Gastrocnemius medialis (tissue), 4 donors: ENCODE data around the gene KIAA1217. TPM values are rescaled to one million over a fixed set of nuclear protein-coding genes. Genes with fewer than 3 reads are reported as not detected.
A peak's percentile ranks its signal among the peaks of the same experiment; 100 is the strongest.

Experiments
- ATAC-seq, 2 donors: fragments of 150-250 bp; one replicate each; pipeline ENCODE4 v1.9.1; 2016
- DNase-seq, 2 donors: peaks; one replicate each; pipeline ENCODE4 v3.0.0-alpha.2; 2019
- H3K27ac ChIP-seq, 4 donors: fragments of 200-600 bp; sonication (generic); 1 replicate in 1 of 4; 2 replicates in 3 of 4; pipeline ENCODE4 v1.5.1; 2016 to 2018; ENCODE audit warnings: mild to moderate bottlenecking in 2 of 4, moderate library complexity in 1 of 4
- H3K27me3 ChIP-seq, 3 donors: fragments of 200-600 bp; sonication (generic) in 2 of 3; 1 replicate in 1 of 3; 2 replicates in 2 of 3; pipeline versions ENCODE4 v1.5.1 to v1.6.0; 2016 to 2019; ENCODE audit warnings: mild to moderate bottlenecking in 1 of 3, moderate library complexity in 1 of 3
- H3K36me3 ChIP-seq, 2 donors: fragments of 200-600 bp; sonication (generic) in 1 of 2; one replicate each; pipeline ENCODE4 v1.5.1; 2017 to 2018
- H3K4me1 ChIP-seq, 2 donors: fragments of 200-600 bp; sonication (generic) in 1 of 2; one replicate each; pipeline ENCODE4 v1.5.1; 2016 to 2017; ENCODE audit warnings: mild to moderate bottlenecking in 2 of 2
- H3K4me3 ChIP-seq, 4 donors: fragments of 200-600 bp; sonication (generic) in 3 of 4; 1 replicate in 1 of 4; 2 replicates in 3 of 4; pipeline ENCODE4 v1.5.1; 2016 to 2019; ENCODE audit warnings: mild to moderate bottlenecking in 2 of 4
- H3K9me3 ChIP-seq, 3 donors: fragments of 200-600 bp; sonication (generic) in 2 of 3; 1 replicate in 1 of 3; 2 replicates in 2 of 3; pipeline ENCODE4 v1.5.1; 2016 to 2019
- CTCF ChIP-seq, 5 experiments: fragments of 450-650 bp in 3 of 5; fragments of 200-600 bp in 2 of 5; sonication (generic) in 2 of 5; IDR thresholded peaks in 4 of 5; conservative IDR thresholded peaks in 1 of 5; 1 replicate in 4 of 5; 2 replicates in 1 of 5; pipeline ENCODE4 v1.5.1; 2016 to 2019; ENCODE audit warnings: antibody characterized with exemption in 5 of 5, mild to moderate bottlenecking in 3 of 5, moderate library complexity in 3 of 5
- POLR2A ChIP-seq, 2 donors: fragments of 450-650 bp; IDR thresholded peaks; one replicate each; pipeline ENCODE4 v1.6.1; 2017; ENCODE audit warnings: antibody characterized with exemption in 2 of 2, mild to moderate bottlenecking in 2 of 2, moderate library complexity in 2 of 2
- in situ Hi-C, 4 donors: fragments of 200-750 bp; cut with MboI; loops; one replicate each; pipeline versions ENCODE4 v1.15.0 to v1.8.0; 2017; ENCODE audit warnings: low sequenced_read_pairs in 4 of 4
- intact Hi-C: fragments of 100-400 bp; cut with DNase I; formaldehyde crosslinking; loops from one replicate; pipeline ENCODE4 v1.15.1; 2023; ENCODE audit warnings: low total_unique reads
- total RNA-seq, 4 donors: library from RNA; depleted of rRNA; stranded (reverse); fragments of >200 nt; gene quantifications; one replicate each; pipeline versions ENCODE4 v1.1.0 to v1.2.3, GENCODE V29; 2016

Gene KIAA1217
- total RNA-seq, 4 donors from 2014 or later = 152 to 266 (median 155) TPM

GRCh38 chr10:24393201-24393600, 184.3 kb downstream of the KIAA1217 start:
- intact Hi-C loops (no loop called here), in situ Hi-C loops (loop anchor here in 1 of 4 donors (25.0 kb wide), 1 partner anchor 119 kb away; no protein-coding TSS in a partner anchor)
- peak overlapping the region; percentile 28 to 48 (median 42) for H3K27ac ChIP-seq
- no peak overlapping the region for H3K4me3 ChIP-seq
- H3K9me3 ChIP-seq = no peaks in the 10 kb centered on the region
- no peaks in the 10 kb centered on the region for H3K36me3 ChIP-seq
- TF ChIP-seq CTCF (IDR thresholded peaks at IDR 0.05 in 4 of 5, conservative IDR thresholded peaks at IDR 0.05 in 1 of 5) = no peak
- TF ChIP-seq POLR2A (IDR thresholded peaks at IDR 0.05) = no peak
- ATAC-seq (no peak), DNase-seq (no peak)
- H3K27me3 ChIP-seq = no peaks in the 10 kb centered on the region
- peaks cover 0 to 3% of the 10 kb centered on the region in 2 donors for H3K4me1 ChIP-seq

GRCh38 chr10:24394461-24395190, 185.7 kb downstream of the KIAA1217 start:
- Histone ChIP-seq H3K36me3 (no peaks in the 10 kb centered on the region), H3K9me3 (no peaks in the 10 kb centered on the region), H3K27ac (peak overlapping the region in 1 of 4 donors; percentile 28), H3K27me3 (no peaks in the 10 kb centered on the region), H3K4me1 (peaks cover 0 to 3% of the 10 kb centered on the region in 2 donors), H3K4me3 (no peak overlapping the region)
- no peak for DNase-seq
- intact Hi-C loops (no loop called here), in situ Hi-C loops (loop anchor here in 1 of 4 donors (25.0 kb wide), 1 partner anchor 118 kb away; no protein-coding TSS in a partner anchor)
- no peak for TF ChIP-seq POLR2A (IDR thresholded peaks at IDR 0.05)
- TF ChIP-seq CTCF (IDR thresholded peaks at IDR 0.05 in 4 of 5, conservative IDR thresholded peaks at IDR 0.05 in 1 of 5) = no peak
- ATAC-seq = no peak

GRCh38 chr10:24396396-24396795, 187.5 kb downstream of the KIAA1217 start:
- TF ChIP-seq CTCF (IDR thresholded peaks at IDR 0.05 in 4 of 5, conservative IDR thresholded peaks at IDR 0.05 in 1 of 5) = no peak
- TF ChIP-seq POLR2A (IDR thresholded peaks at IDR 0.05) = no peak
- intact Hi-C loops = no loop called here
- DNase-seq = no peak
- Histone ChIP-seq H3K27me3 (no peaks in the 10 kb centered on the region), H3K9me3 (no peaks in the 10 kb centered on the region), H3K4me1 (no peaks in the 10 kb centered on the region), H3K27ac (peak overlapping the region in 2 of 4 donors; percentile 23 to 28), H3K4me3 (no peak overlapping the region), H3K36me3 (no peaks in the 10 kb centered on the region)
- ATAC-seq = no peak
- in situ Hi-C loops = loop anchor here in 1 of 4 donors (25.0 kb wide), 1 partner anchor 116 kb away; no protein-coding TSS in a partner anchor

- H3K4me3 ChIP-seq = no peak overlapping the region
- in situ Hi-C loops (loop anchor here in 1 of 4 donors (25.0 kb wide), 1 partner anchor 115 kb away; no protein-coding TSS in a partner anchor), intact Hi-C loops (no loop called here)
- no peak for ATAC-seq
- TF ChIP-seq POLR2A (IDR thresholded peaks at IDR 0.05) = no peak
- TF ChIP-seq CTCF (IDR thresholded peaks at IDR 0.05 in 4 of 5, conservative IDR thresholded peaks at IDR 0.05 in 1 of 5) = no peak
- H3K36me3 ChIP-seq = no peaks in the 10 kb centered on the region
- DNase-seq = no peak
- H3K9me3 ChIP-seq = no peaks in the 10 kb centered on the region
- H3K27me3 ChIP-seq = no peaks in the 10 kb centered on the region
- H3K27ac ChIP-seq = peak overlapping the region; percentile 3 to 32 (median 20)
- no peaks in the 10 kb centered on the region for H3K4me1 ChIP-seq
These were observed 188.7 kb downstream of the KIAA1217 start for GRCh38 chr10:24397662-24398061.
